ENCODE results near the gene ARSI.

Gene ARSI

DNA sequence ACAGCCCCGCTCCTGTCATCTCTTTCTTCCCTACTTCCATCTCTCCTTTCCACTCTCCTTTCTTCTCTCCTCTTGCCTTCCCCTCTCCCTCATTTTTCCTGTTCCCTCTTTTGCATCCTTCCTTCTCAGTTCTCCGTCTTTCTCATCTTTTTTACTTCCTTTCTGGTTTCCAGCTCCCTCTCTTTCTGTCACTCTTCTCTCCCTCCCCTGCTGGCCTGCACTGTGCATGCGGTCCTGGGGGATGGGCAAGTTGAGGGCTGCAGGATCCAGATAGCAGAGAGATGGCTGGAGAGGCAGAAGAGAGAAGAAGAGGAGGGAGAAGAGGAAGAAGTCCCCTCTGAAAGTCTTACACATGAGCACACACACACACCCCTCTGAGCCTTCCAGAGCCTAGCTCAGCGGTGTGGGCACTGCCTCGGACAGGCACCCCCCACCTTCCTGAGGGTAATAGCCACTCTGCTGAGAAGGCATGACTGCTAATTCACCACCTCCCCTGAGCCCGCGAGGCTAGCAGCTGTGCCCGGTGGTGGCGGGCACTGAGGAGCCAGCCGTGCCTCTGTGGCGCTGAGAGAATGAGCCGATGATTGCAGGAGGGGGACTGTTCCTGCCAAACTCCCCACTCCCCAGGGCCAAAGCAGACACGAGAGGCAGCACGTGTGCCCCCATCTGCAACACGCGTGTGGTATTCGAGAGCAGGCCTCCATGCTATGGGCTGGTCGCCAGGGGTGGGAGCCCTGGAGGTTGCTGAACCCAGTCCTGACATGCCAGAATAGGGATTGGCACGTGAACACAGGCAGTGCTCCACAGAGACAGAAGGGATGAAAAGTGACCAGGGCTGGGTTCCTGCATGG, 9.4 kb downstream of the ARSI start:
- DNase-seq (ENCODE audit: low read depth in 2 of 2) = no peak

DNA sequence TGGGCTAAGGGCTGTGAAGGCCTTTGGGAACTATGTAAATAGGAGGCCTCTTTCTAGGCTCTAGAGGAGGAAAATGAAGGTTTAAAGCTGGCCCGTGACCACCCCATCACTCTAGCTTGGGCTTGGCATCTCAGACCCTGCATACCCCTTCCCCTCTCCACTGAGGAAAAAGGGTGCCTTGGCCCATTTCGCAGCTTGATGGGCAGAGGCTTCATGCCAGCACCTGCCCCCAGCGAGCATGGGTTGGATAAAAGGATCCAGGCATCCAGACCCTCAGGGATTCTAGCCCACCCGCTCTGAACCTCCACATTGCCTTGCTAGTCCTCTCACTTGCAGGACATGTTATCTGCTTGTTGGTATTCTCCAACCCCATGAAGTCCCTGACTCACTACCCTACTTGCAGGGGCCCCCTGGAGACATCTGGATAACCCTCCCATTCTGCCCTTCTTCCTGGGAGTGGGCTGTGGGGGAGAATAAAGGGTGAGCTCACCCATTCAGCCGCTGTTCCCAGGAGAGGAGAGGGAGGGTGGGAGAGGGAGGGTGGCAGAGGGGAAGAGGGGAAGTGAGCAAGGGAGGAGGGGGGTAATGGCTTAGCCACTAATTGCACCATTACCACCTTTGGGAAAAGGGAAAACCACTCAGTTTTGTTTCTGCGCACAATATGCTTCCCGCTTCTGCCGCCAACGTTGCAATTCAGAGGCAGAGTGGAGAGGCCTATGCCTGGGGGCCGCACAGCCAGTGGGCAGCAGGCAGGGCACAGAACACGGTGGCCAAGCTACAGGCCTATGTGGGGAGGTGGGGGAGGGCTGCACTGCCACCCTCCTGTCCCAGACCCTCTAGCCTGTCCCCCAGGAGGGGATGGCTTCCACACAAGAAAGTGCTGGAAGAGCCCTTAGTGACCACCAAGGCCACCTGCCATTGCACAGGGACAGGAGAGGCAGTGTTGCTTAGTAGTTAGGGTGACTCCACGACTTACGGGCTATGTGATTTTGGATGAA, 11.0 kb downstream of the ARSI start:
- no peak for DNase-seq (ENCODE audit: low read depth in 2 of 2)

DNA sequence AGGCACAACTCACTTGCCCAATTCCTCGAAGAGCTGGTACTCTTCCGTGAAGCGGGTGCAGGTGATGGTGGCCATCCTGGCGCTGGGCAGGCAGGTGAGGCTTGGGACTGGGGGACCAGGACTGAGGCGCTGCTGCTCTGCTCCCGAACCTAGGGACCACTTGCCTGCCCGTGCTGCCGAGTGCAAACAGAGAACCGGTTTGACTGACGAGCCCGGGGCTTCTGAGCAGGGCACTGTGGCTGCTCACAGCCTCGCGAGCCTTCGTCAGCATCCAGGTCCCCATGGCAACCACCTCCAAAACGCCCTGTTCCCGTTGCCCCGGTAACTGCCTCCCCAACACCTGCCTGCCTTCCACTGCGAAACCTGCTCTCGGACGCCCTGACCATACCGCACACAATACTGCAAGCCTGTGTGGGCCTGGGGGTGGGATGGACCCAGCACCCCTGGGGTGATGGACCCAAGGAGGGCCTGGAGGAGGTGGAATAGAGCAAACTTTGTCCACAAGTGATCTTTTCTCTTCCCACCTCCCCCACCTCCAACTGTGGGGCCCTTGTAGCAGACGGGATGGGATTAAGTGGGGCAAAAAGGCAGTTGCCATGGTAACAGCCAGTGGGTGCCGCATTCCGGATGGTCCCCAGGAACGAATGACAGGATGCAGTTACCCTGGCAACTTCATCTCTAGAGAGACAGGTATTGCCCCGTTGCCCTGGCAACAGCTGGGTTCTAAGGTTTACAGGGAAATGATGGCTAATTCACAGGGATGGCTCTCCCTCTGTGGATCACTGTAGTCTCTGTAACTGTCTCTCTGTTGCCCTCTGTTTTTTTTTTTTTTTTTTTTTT, 12.9 kb downstream of the ARSI start, which contains the start of gene CAMK2A:
TSS of gene CAMK2A (minus strand) at position 223 of the 840 bp plus-strand sequence. CDS start at position 75, 148 bp downstream.
- no peak for DNase-seq (ENCODE audit: low read depth in 2 of 2)

DNA sequence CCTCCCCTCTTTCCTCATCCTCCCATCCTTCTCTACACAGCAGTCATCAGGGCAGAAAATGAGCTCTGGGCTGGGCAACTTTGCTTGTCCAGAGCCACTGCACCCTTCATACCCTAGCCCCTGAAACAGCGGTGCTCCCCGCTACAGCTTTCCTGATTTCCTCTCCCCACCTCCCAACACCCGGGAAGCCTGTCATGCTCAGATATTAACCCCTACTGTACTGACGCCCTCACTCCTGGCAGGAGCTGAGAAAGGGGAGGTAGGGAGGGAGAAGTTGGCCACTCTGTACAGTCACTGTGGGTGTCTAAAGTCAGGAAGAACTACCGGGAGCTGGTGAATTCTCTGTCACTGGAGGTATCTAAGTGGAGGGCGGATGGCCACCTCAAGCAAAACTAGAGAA, 13.9 kb downstream of the ARSI start:
- no peak for DNase-seq (ENCODE audit: low read depth in 2 of 2)

DNA sequence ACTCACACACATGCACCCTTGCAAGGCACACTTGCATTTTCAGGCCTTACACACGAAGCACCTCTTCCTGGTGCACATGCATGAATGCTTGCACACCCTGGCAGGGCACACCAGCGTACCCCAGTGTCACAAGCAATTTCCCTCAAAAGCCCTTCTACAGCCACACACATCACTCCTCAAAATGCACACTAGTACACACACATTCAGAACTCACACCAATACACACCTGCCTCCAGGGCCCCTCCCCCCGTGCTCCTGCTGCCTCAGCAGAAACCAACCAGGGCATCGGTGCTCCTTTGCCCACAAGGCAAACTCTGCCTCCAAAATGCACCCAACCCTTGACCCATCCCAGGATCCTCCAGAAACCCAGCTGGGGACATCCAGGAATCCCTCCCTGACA, 14.3 kb downstream of the ARSI start:
- DNase-seq (ENCODE audit: low read depth in 2 of 2) = no peak

DNA sequence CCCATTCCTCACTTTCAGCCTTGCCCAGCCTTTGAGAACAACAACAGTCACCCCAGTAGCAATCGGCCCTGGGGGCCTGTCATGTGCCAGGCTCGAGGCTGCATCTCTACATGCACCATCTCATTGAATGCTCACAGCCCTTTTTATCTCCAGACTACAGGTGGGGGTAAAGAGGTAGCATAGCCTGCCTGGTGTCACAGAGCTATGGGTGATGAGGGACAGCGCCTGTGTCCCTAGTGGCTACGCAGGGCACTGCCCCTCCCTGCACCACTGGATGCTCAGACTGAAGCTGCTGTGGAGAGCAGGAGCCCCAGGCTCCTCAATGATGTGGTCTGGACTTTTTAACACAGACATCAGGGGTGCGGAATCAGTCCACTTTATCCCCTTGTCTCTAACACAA, 15.9 kb downstream of the ARSI start:
- DNase-seq (ENCODE audit: low read depth in 2 of 2) = no peak

DNA sequence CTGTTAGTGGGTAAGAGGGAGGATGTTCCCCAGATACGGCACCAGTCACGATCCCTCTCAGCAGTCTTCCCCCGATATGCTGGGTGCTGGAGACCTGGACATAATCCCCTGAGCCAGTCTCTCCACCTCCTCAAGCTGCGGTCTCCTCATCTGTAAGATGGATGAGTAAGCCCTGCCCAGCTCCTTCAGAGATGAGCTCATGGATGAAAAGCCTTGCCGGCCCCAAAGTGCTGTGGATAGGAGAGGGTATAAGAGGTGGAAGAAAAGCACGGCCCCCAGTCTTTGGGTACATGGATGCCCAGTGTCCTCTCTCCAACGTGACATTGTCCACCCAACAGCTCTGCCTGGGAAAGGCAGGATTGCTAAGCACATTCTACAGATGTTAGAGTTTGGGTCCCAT, 17.6 kb downstream of the ARSI start:
- DNase-seq (ENCODE audit: low read depth in 2 of 2) = no peak

DNA sequence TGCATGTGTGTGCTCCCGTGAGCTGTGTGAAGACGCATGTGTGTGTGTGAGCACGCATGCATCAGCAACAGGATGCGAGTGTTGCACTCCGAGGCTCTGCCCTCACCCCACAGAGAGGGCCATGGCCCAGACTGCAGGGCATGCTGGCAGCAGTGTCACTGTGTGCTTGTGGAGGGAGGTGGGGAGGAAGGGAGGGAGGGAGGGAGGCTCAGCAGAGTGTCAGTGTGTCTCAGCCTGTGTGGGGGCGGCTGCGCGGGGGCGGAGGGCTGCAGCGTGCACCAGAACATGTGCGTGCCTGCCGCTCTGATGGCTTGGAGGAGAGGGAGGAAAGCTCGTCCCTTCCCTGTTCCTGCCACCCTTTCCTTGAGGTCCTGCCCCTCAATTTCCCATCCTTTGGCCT, 18.4 kb downstream of the ARSI start:
- no peak for DNase-seq (ENCODE audit: low read depth in 2 of 2)

DNA sequence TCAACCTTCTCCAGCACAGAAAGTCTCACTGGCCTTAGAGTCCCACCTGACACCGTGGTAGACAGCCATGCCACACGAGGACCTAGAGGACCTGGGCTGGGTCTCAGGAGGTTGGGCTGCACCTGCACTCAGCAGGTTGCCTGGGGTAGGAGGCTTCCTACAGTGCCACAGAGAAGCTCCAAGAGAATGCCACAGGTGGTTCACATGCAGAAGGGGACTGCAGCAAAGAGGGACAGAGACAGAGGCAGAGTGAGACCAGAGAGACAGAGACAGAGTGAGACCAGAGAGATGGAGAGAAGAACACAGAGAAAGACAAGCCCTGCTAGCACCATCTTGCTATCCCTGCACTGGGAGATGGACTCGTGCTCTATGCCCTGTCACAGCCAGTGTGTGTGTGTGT, 18.8 kb downstream of the ARSI start:
- DNase-seq (ENCODE audit: low read depth in 2 of 2) = no peak

DNA sequence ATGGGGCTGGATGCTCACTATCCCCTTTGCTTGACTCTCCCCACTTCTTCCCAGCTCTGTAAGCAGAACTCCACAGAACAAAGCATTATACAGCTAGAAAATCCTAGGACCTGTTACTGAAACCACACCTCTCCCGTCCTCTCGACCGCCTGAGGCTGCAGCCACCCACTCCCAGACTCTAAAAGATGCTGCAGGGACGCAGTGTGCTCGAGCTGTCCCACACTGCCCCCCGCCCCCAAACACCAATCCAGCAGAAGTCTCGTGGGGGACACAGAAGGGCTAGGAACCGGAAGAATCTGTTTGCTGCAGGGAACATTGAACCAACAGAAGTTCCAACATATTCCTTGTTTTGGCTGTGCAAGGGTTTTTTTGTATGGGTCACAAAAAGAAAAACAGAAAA, 20.7 kb downstream of the ARSI start:
- no peak for DNase-seq (ENCODE audit: low read depth in 2 of 2)

DNA sequence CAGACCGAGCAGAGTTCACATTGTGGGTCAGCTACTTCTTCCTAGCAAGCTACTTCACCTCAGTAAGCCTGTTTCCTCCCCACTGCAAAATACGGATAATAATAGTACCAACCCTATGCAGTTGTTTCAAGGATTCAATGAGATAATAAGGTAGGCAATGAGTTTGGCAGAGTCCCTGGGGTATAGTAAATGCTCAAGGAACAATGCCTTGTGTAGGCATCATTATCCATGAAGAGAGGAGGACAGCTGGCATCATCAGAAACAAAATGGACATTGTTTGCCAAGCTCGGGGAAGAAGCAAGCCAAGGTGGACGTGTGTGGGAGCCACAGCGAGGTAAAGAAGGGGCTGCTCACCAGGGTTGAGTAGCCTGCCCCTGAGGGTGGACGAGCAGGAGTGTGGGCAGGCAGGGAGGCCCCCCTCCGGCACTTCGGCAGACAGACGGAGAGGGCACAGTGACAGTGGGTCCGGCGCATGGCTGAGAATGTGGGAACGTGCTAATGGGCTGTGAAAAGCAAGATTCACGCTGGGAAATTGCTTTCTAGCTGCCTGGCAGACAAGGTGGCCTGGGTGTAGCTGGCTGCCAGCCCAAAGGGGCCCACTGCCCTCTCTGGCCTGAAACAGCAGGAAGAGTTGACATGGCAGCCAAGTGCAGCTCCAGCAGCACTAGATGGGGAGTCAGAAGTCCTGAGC, 23.2 kb downstream of the ARSI start:
- no peak for DNase-seq (ENCODE audit: low read depth in 2 of 2)

DNA sequence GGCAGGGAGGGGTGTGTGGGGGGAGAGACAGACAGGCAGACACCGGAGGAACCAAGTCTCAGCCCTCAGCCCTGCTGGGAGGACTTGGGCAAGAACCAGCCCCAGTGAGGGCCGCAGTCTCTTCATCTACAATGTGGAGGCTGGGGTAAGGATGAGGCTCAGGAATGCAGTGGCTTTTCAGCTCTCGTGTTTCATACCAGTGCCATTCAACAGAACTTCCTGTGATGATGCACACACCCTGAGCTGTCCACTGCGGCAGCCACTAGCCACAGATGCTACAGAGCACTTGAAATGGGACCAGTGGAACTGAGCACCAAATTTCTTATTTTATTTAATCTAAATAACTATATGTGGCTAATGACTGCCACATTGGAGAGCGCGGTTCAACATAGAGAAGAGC, 23.8 kb downstream of the ARSI start:
- no peak for DNase-seq (ENCODE audit: low read depth in 2 of 2)

DNA sequence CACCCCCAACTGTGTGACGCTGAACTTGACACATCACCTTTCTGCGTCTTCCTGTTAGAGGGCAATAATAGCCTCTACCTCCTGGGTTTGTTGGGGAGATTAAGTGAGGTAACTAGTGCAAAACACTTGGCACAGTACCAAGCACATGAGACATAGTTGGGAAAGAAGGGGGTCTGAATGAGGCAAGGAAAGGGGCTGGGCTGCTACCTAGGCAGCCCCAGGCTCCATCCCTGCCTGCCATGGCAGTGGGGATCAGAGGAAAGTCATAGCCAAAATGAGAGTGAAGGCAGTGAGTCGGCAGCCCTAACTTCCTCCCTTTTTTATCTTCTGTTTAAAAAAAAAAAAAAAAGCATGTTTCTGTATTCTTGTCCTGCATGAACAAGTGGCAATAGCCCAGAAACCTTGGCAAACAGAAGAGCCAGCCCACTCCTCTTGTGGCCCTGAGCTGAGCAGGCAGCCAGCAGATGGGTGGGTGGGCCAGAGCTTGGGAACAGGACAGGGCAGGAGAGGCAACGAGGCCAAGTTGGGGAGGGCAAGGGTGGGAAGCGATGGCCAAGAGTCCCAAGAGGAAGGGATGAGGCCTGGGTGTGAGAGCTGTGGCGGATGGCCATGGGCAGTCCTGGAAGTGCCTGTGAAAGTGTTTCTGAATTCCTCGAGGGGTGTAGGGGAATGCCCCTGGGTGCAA, 24.5 kb downstream of the ARSI start:
- no peak for DNase-seq (ENCODE audit: low read depth in 2 of 2)

DNA sequence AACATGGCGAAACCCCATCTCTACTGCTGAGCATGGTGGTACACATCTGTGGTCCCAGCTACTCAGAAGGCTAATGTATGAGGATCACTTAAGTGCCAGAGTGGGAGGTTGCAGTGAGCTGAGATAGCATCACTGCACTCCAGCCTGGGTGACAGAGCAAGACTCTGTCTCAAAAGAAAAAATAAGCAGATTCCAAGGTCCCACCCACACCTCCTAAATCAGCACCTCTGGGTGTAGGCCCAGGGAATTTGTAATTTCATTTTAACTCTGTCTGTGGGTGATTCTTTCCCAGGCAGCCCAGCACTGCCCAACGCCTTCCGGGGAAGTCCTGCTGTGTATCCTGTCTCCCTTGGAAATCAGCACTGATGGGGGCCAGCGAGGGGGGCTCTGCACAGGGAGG, 25.7 kb downstream of the ARSI start:
- no peak for DNase-seq (ENCODE audit: low read depth in 2 of 2)

DNA sequence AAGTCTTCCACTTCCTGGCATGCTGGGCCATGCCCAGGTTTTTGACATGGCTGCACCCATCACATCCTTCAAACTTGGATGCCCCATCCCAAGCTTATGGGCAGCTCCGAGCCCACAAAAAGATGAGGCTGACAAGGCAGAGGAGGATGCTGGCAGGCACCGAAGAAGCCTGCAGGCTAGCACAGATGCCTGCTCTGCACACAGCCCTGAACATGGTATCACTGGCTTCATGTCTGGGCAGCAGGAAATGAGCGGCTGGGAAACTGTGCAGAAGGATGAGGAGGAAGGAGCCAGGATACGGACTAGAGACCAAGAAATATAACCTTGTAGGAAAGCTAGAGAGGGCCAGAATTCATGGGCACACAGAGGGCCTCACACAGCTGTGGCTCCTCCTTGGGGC, 27.9 kb downstream of the ARSI start:
- DNase-seq (ENCODE audit: low read depth in 2 of 2) = no peak

DNA sequence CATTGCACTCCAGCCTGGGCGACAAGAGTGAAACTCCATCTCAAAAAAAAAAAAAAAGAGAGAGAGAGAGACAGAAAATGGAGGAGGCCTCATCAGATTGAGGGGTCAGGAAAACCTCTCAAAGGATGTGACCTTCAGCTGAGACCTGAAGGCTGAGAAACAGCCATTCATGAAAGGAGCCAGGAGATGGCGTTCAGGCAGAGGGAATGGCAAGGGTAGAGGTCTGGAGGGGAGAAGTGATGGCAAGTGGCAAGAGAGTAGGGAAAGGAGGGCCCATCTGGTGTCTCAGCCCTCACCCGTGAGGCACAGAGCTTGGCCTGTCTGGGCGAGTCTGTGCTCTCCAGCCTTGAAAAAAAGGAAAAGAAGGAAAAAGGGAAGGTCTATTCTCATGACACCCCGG, 30.2 kb downstream of the ARSI start:
- DNase-seq (ENCODE audit: low read depth in 2 of 2) = no peak

DNA sequence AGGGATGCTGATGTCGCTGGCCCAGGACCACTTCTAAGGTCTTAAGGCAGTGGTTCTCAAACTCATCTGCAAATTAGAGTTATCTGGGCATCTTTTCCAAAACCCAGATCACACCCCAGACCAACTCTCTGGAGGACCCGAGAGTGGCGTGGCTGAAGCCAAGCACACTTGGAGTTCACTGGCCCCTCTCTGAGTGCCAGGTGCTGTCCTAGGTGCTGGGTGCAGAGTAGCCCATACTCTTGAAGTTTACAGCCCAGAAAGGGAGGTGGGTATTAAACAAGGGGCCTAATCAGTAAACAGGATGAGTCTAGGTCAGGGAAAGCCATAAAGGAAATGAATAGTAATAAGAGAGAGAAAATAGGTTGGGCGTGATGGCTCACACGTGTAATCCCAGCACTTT, 30.8 kb downstream of the ARSI start:
- DNase-seq (ENCODE audit: low read depth in 2 of 2) = no peak

DNA sequence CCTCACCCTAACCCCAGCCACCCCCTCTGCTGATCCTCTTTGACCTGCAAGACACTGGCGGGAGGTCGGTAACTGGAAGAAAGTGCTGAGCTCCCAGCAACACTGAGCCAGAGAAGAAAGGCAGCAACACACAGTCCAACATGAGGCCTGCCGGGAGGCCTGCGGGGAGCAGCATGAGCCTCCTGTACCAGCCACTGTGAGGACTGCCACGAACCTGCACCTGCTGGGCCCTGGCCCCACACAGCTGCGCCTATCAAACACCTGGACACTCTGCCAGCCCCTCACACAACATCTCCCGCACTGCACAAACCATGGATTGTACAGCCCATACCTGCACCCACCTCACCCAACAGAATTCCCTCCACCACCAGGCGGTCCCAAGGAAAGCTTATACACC, 31.4 kb downstream of the ARSI start:
- DNase-seq (ENCODE audit: low read depth in 2 of 2) = no peak

DNA sequence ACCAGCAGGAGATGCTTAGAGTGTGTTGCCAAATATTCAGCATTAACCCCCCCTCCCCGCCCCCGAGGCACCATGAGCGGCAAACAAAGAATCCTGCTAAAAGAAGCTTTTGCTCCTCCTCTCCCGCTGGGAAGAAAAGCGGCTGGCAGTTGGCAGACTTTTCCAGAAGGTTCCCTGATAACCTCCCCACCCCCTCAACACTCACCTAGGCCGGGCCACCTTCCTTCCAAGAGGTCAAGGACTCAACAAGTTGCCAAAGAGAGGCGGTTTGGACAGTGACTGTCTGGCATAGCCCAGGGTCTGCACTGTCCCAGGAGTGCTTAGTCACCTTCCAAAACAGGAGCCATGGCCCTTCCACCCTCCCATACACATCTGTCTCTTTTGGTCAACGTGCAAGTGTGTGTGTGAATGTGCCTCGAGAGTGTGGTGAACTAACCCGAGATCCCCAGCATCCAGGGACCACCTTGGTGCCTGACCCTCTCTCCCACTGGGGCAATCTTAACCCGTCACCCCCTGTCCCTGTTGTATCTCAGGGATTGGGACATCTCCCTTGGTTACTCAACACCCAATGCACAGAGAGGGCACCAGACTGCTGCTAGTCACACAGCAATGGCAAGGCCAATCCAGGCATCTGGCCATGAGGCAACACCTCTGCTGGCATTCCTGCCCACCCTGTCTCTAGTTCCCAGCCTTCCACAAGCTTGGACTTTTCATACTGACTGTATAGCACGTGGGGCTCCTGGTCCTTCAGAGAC, 32.0 kb downstream of the ARSI start:
- no peak for DNase-seq (ENCODE audit: low read depth in 2 of 2)

DNA sequence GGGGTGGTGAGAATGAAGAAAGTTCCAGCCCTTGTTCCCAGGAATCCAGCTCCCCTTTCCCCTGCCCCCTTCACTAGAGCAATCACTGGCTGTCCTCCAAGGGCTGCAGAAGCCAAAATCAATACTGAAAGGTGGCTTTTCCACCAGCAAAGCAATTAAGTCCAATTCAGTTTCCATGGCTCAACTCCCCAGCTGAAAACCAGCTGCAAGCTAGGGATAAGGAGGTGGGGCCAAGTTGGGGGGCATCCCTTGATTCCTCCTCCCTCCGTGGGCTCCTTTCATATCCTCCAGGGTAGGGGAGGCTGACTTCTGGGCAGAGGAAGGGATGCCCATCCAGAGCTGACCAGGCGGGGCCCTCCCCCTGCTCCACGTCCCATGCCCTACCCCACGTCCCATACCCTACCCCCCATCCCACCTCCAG, 35.8 kb downstream of the ARSI start:
- no peak for DNase-seq (ENCODE audit: low read depth in 2 of 2)

Data from stimulated activated CD8-positive, alpha-beta memory T cell treated with anti-CD3 and anti-CD28 coated beads, Interleukin-2, amount 100 ng/mL, for 48 hours (primary cell).